Central memory CD8-positive, alpha-beta T cell (primary cell): ENCODE data around the gene NCOA1.

Experiments
- ATAC-seq: fragments of 150-1000 bp; cut with Tn5 transposase; replicated peaks from 2 replicates; pipeline ENCODE4 v1.10.0; 2022; ENCODE audit warnings: mild to moderate bottlenecking, moderate FRiP score, moderate number of reproducible peaks; ENCODE audit not compliant: poor library complexity, severe bottlenecking; ENCODE audit errors: extremely low read depth
- DNase-seq, 2 donors: peaks; one replicate each; pipeline ENCODE4 v3.0.0; 2021; ENCODE audit warnings: low spot score in 2 of 2
- H3K27ac Mint-ChIP-seq: one replicate; pipeline ENCODE4 v1.8.0; 2022; ENCODE audit warnings: low read depth, mild to moderate bottlenecking, moderate library complexity, mixed read lengths
- H3K27me3 Mint-ChIP-seq: one replicate; pipeline ENCODE4 v1.8.0; 2022; ENCODE audit warnings: mixed read lengths
- H3K36me3 Mint-ChIP-seq: one replicate; pipeline ENCODE4 v1.8.0; 2022; ENCODE audit warnings: mild to moderate bottlenecking, moderate library complexity, mixed read lengths; ENCODE audit not compliant: insufficient read depth
- H3K4me1 Mint-ChIP-seq: one replicate; pipeline ENCODE4 v1.8.0; 2022; ENCODE audit warnings: mixed read lengths
- H3K4me3 Mint-ChIP-seq: one replicate; pipeline ENCODE4 v1.8.0; 2022; ENCODE audit warnings: mild to moderate bottlenecking, moderate library complexity, mixed read lengths
- H3K9me3 Mint-ChIP-seq: one replicate; pipeline ENCODE4 v1.8.0; 2022; ENCODE audit warnings: mixed read lengths

NCOA1 gene

DNA sequence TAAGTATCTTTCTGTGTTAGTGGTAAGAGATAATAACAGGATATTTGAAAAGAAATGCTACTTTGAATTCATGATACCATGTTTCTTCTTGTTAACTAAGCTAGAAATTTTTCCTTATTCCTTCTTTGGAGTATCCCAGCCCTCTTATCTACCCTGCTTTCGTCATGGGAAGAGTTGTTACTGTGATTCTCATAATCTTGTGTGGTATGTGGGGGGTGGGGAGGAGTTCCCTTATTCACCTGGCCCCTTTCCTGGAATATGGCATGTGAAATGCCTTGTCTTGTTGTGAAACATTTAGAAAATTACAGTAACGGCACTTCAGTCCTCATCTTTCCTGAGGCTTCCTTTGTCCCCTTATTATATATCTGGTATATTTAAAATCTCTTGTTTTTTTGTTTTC, 129.9 kb downstream of the NCOA1 start:
- no peak for ATAC-seq
- Mint-ChIP-seq H3K36me3 (peaks cover 4% of the 10 kb centered on the region), H3K4me1 (peaks cover 45% of the 10 kb centered on the region), H3K4me3 (no peak overlapping the region), H3K27me3 (no peaks in the 10 kb centered on the region), H3K27ac (no peak overlapping the region), H3K9me3 (no peaks in the 10 kb centered on the region)
- no peak for DNase-seq

GRCh38 chr2:24621779-24622538, 130.9 kb downstream of the NCOA1 start:
- no peak overlapping the region for H3K4me3 Mint-ChIP-seq
- no peaks in the 10 kb centered on the region for H3K9me3 Mint-ChIP-seq
- peaks cover 54% of the 10 kb centered on the region for H3K4me1 Mint-ChIP-seq
- H3K27ac Mint-ChIP-seq, result no peak overlapping the region
- DNase-seq, result no peak
- no peaks in the 10 kb centered on the region for H3K27me3 Mint-ChIP-seq
- peaks cover 4% of the 10 kb centered on the region for H3K36me3 Mint-ChIP-seq
- ATAC-seq, result peak; percentile 75

DNA sequence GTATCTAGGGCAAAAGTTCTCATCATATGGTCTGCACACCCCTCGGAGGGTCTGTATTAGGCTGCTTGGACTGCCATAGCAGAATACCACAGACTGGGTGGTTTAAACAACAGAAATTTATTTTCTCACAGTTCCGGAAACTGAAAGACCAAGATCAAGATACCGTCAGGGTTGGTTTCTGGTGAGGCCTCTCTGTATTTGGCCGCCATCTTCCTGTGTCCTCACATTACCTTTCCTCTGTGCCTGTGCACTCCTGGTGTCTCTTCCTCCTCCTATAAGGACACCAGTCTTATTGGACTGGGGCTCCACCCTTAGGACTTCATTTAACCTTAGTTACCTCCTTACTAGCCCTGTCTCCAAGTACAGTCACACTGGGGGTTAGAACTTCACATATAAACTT, 132.5 kb downstream of the NCOA1 start:
- Mint-ChIP-seq H3K9me3 (no peaks in the 10 kb centered on the region), H3K27me3 (no peaks in the 10 kb centered on the region), H3K36me3 (peaks cover 4% of the 10 kb centered on the region), H3K4me3 (no peak overlapping the region), H3K4me1 (peaks cover 52% of the 10 kb centered on the region), H3K27ac (peak overlapping the region; percentile 8)
- ATAC-seq, result no peak
- no peak for DNase-seq

DNA sequence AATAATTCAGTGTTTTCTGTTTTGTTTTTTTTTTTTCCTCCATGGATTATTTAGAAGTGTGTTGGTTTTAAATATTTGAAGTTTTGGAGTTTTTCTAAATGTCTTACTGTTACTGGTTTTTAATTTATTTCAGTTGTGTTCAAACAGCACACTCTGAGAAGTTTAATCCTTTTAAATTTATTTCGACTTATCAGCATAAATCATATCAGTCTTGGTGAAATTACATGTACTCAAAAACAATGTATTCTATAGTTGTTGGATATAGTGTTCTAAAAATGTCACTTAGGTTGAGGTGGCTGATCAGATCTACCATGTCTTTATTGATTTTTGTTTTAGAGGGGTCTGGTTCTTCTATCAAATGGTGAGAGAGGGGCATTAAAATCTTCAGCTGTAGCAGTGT, 134.7 kb downstream of the NCOA1 start:
- Mint-ChIP-seq H3K4me1 (peaks cover 52% of the 10 kb centered on the region), H3K27ac (no peak overlapping the region), H3K27me3 (no peaks in the 10 kb centered on the region), H3K9me3 (no peaks in the 10 kb centered on the region), H3K4me3 (no peak overlapping the region), H3K36me3 (peaks cover 4% of the 10 kb centered on the region)
- no peak for DNase-seq
- no peak for ATAC-seq

- H3K27me3 Mint-ChIP-seq, result no peaks in the 10 kb centered on the region
- ATAC-seq (no peak), DNase-seq (no peak)
- peaks cover 4% of the 10 kb centered on the region for H3K36me3 Mint-ChIP-seq
- H3K4me1 Mint-ChIP-seq, result peaks cover 52% of the 10 kb centered on the region
- no peak overlapping the region for H3K4me3 Mint-ChIP-seq
- no peak overlapping the region for H3K27ac Mint-ChIP-seq
- H3K9me3 Mint-ChIP-seq, result no peaks in the 10 kb centered on the region
Measured at GRCh38 chr2:24626131-24626530, 135.1 kb downstream of the NCOA1 start.

DNA sequence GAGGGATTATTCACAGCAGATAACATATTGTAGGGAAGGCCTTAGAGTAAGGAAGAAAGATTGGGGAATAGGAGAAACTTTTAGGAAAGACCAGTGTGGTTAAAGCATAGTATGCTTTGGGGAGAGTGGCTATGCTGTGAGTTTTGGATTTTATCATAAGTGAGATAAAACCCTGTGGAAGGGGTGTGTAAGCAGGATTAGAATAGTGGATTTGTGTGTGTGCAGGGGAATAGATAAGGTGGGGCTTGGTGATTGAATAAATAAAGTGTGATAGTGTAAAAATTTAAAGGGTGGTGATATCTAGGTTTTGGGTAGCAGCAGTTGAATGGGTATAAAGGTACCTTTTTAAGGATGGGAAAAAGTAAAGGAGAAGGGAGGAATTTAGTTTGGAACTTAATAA, 137.7 kb downstream of the NCOA1 start:
- Mint-ChIP-seq H3K9me3 (no peaks in the 10 kb centered on the region), H3K4me1 (peaks cover 52% of the 10 kb centered on the region), H3K36me3 (peaks cover 1% of the 10 kb centered on the region), H3K27me3 (no peaks in the 10 kb centered on the region), H3K27ac (no peak overlapping the region), H3K4me3 (no peak overlapping the region)
- DNase-seq (no peak), ATAC-seq (no peak)

DNA sequence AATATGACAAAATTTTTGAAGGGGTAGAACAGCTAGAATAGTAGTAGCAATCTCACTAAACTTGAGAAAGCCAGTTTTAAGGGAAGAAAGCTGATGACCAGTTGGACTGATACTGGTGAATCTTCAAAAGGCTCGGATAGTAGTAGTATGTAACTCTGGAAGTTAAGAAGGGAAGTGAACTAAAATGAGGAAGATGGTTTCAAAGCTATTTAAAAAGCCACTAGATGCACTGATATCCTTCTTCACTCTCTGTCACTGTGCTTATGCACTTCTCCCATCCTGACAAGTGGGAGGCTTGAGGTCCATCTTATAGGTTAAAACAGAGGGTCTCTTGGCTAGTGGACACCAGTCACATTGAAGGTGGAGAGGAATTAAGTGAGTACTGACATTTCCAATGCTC, 141.1 kb downstream of the NCOA1 start:
- no peak for DNase-seq
- H3K9me3 Mint-ChIP-seq, result no peaks in the 10 kb centered on the region
- H3K36me3 Mint-ChIP-seq, result no peaks in the 10 kb centered on the region
- H3K4me1 Mint-ChIP-seq, result peaks cover 36% of the 10 kb centered on the region
- H3K4me3 Mint-ChIP-seq, result no peak overlapping the region
- no peak for ATAC-seq
- H3K27ac Mint-ChIP-seq, result no peak overlapping the region
- H3K27me3 Mint-ChIP-seq, result no peaks in the 10 kb centered on the region

DNA sequence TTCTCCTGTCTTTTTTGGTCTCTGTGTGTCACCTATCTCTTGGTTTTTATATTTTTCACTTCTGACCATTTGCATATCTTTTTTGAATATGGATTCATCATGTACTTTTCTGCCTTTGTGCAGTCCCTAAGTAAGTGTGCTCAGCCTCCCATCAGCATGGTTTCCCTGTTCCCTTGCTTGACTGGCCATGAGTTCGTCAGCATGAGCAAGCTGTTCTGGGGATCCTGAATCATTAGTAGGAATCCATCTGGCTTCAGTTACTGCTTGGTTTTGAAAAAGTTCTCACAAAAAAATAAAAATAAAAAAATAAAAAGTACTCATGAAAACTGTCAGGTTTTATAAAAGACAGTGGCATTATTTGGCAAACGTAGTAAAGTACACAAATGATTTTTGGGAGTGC, 144.1 kb downstream of the NCOA1 start:
- no peak overlapping the region for H3K27ac Mint-ChIP-seq
- ATAC-seq (no peak), DNase-seq (no peak)
- H3K36me3 Mint-ChIP-seq, result no peaks in the 10 kb centered on the region
- H3K27me3 Mint-ChIP-seq, result no peaks in the 10 kb centered on the region
- no peaks in the 10 kb centered on the region for H3K9me3 Mint-ChIP-seq
- peaks cover 42% of the 10 kb centered on the region for H3K4me1 Mint-ChIP-seq
- no peak overlapping the region for H3K4me3 Mint-ChIP-seq

GRCh38 chr2:24638568-24638967, 147.5 kb downstream of the NCOA1 start:
- Mint-ChIP-seq H3K27ac (no peak overlapping the region), H3K9me3 (no peaks in the 10 kb centered on the region), H3K4me1 (peaks cover 48% of the 10 kb centered on the region), H3K36me3 (peaks cover 1% of the 10 kb centered on the region), H3K4me3 (no peak overlapping the region), H3K27me3 (no peaks in the 10 kb centered on the region)
- no peak for ATAC-seq
- no peak for DNase-seq

- H3K27ac Mint-ChIP-seq, result no peak overlapping the region
- H3K9me3 Mint-ChIP-seq, result no peaks in the 10 kb centered on the region
- no peak overlapping the region for H3K4me3 Mint-ChIP-seq
- ATAC-seq (no peak), DNase-seq (no peak)
- H3K27me3 Mint-ChIP-seq, result no peaks in the 10 kb centered on the region
- H3K4me1 Mint-ChIP-seq, result peaks cover 39% of the 10 kb centered on the region
- H3K36me3 Mint-ChIP-seq, result peaks cover 4% of the 10 kb centered on the region
Measured at GRCh38 chr2:24642351-24642750, 151.3 kb downstream of the NCOA1 start.

- Mint-ChIP-seq H3K4me1 (peaks cover 35% of the 10 kb centered on the region), H3K27me3 (no peaks in the 10 kb centered on the region), H3K36me3 (peaks cover 4% of the 10 kb centered on the region), H3K9me3 (no peaks in the 10 kb centered on the region), H3K4me3 (no peak overlapping the region), H3K27ac (no peak overlapping the region)
- DNase-seq (no peak), ATAC-seq (no peak)
Measured at GRCh38 chr2:24643051-24643450, 152.0 kb downstream of the NCOA1 start.

DNA sequence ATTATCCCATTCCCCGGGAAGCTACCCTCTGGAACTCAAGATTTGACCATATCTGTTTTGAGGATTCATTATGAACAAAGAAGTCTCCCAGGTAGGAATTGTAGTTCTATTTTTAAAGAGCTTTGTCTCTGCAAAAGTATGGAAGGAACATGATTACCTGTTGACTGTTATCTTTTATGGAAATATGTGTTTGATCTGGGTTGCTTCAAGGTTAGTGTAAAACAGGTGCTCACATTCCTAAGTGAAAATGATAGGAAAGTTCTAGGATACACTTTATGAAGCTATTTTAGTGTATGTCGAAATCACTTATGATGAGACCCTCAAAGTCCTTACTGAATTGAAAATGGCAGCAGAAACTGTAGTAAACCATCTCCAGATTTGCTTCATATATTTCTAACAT, 153.0 kb downstream of the NCOA1 start:
- Mint-ChIP-seq H3K4me3 (no peak overlapping the region), H3K4me1 (peaks cover 26% of the 10 kb centered on the region), H3K36me3 (peaks cover 7% of the 10 kb centered on the region), H3K9me3 (no peaks in the 10 kb centered on the region), H3K27me3 (no peaks in the 10 kb centered on the region), H3K27ac (no peak overlapping the region)
- no peak for ATAC-seq
- DNase-seq, result no peak

DNA sequence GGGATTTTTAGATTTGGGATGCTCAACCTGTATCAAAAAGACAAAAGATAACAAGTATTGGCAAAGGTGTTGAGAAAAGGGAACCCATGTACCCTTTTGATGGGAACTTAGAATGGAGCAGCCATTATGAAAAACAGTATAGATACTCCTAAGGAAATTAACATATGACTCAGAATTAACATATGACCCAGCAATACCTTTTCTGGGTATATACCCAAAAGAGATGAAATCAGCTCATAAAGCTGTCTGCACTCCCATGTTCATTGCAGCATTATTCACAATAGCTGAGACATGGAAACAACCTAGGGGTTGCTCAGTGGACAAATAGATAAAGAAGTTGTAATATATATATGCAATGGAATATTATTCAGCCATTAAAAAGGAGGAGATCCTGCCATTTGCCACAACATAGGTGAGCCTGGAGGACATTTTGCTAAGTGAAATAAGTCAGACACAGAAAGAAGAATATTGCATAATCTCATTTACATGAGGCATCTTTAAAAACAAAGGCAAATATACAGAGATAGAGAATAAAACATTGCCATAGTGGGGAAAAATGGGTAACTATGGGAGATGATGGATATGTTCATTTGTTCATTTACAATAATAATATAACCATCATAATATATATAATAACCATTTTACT, 160.1 kb downstream of the NCOA1 start:
- Mint-ChIP-seq H3K4me3 (no peak overlapping the region), H3K9me3 (no peaks in the 10 kb centered on the region), H3K36me3 (peaks cover 4% of the 10 kb centered on the region), H3K4me1 (peaks cover 28% of the 10 kb centered on the region), H3K27ac (peak overlapping the region; percentile 41), H3K27me3 (no peaks in the 10 kb centered on the region)
- ATAC-seq (no peak), DNase-seq (no peak)
